ENCODE measurements around the gene POLE.

- no peak for TF ChIP-seq POLR2A (IDR thresholded peaks at IDR 0.05)
- TF ChIP-seq CTCF (IDR thresholded peaks at IDR 0.05), result no peak
Observed at GRCh38 chr12:132658149-132658894, 28.8 kb downstream of the POLE start.
